ENCODE data around the gene TMEM178A. TPM values are rescaled to one million over a fixed set of nuclear protein-coding genes. Genes with fewer than 3 reads are reported as not detected.

Gene TMEM178A
- total and polyA plus RNA-seq, 2 of the 4 experiments (the other 2 are of a cell fraction) = 0.18 to 1.8 TPM

DNA sequence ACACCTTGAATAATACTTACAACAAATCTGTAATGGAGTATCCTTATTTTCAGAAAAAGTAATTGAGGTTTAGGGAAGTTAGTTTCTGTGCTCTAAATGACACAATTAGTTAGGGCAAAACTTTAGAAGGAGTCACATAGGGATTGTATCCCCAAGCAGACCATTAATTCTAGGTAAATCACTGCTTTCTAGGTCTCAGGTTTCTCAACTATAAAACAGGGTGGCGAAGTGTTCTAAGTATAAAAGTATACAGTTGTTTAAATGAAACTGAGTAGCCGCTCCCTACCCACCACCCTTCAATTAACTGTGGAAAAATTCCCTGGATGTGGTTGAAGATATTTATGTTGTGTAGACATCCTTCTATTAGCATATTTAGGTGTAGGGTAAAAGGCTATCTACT, 19.9 kb upstream of the TMEM178A start:
- H3K14ac ChIP-seq (replicated peaks; ENCODE audit: low read depth, low read length) = no peak overlapping the region
- no peak overlapping the region for H3K4ac ChIP-seq (ENCODE audit: low read depth, low read length)
- ATAC-seq (ENCODE audit: low read depth) (no peak), DNase-seq (no peak)
- H3K9me1 ChIP-seq (ENCODE audit: insufficient read depth, low read length) = no peaks in the 10 kb centered on the region
- H2AK5ac ChIP-seq (ENCODE audit: low read depth, low read length) = no peak overlapping the region; the same call in 1 of the 2 replicates
- no peak overlapping the region for H2BK120ac ChIP-seq (ENCODE audit: low read depth, low read length)
- dilution Hi-C loops (cut with HindIII; ENCODE audit: low sequenced_read_pairs, unreplicated experiment) (no loop called here), in situ Hi-C loops (cut with MboI; ENCODE audit: low sequenced_read_pairs) (no loop called here), intact Hi-C loops (cut with micrococcal nuclease) (no loop called here)
- no peak overlapping the region for H2AK9ac ChIP-seq (replicated peaks; ENCODE audit: low read depth, low read length, poor library complexity)
- CTCF ChIA-PET = interaction anchor here (0.7 kb wide), 1 partner anchor 135 kb away, joined by 13 read pairs; no protein-coding TSS in a partner anchor
- no CpG with 5 or more reads among the region's 2 CpGs for WGBS, 2 experiments (ENCODE audit: extremely low coverage in 2 of 2, insufficient read length in 1 of 2)
- H4K8ac ChIP-seq (ENCODE audit: low read depth in 2 of 2, low read length in 2 of 2) = no peak overlapping the region
- H3K4me1 ChIP-seq (ENCODE audit: control insufficient read depth, insufficient read depth, low read length) = peaks cover 2% of the 10 kb centered on the region
- H3K4me2 ChIP-seq (ENCODE audit: low read depth, low read length) = no peak overlapping the region
- no peak overlapping the region for H3K9ac ChIP-seq (ENCODE audit: low read depth, low read length)
- H4K91ac ChIP-seq (ENCODE audit: insufficient read depth, low read depth, low read length) = no peak overlapping the region
- H4K20me1 ChIP-seq (ENCODE audit: insufficient read depth, low read length) = no peaks in the 10 kb centered on the region
- H3K27me3 ChIP-seq (ENCODE audit: control insufficient read depth, insufficient read depth, low read length) = no peaks in the 10 kb centered on the region
- H2BK5ac ChIP-seq (ENCODE audit: low read depth, low read length, poor library complexity, severe bottlenecking) = no peak overlapping the region
- H2BK15ac ChIP-seq (ENCODE audit: low read depth, low read length) = no peak overlapping the region
- H4K5ac ChIP-seq (ENCODE audit: low read depth, low read length) = no peak overlapping the region
- no peak overlapping the region for H3K18ac ChIP-seq (ENCODE audit: low read depth, low read length)
- H3K27ac ChIP-seq (ENCODE audit: insufficient read depth, low read length) = no peak overlapping the region
- no peaks in the 10 kb centered on the region for H3K9me3 ChIP-seq (ENCODE audit: control insufficient read depth, insufficient read depth, low read length)
- POLR2A ChIA-PET (ENCODE audit: unreplicated experiment) = no interaction called here
- BruUV-seq (replicated peaks) = no TSS peak
- no peak overlapping the region for H2BK20ac ChIP-seq (ENCODE audit: low read depth, low read length)
- H2AFZ ChIP-seq (replicated peaks; ENCODE audit: low read length, poor library complexity) = no peak overlapping the region
- TF ChIP-seq CHD1 (IDR thresholded peaks at IDR 0.05; ENCODE audit: low read depth, low read length) = no peak
- TF ChIP-seq MAFK (IDR thresholded peaks at IDR 0.05; ENCODE audit: low read depth, low read length) = no peak
- TF ChIP-seq CTCF (conservative IDR thresholded peaks at IDR 0.05; ENCODE audit: low read depth, low read length) = no peak
- TF ChIP-seq CEBPB (IDR thresholded peaks at IDR 0.05; ENCODE audit: low read depth, low read length) = no peak
- TF ChIP-seq ELK1 (IDR thresholded peaks at IDR 0.05; ENCODE audit: borderline replicate concordance, low read depth, low read length) = no peak
- TF ChIP-seq POLR2A (IDR thresholded peaks at IDR 0.05; ENCODE audit: low read depth, low read length) = no peak
- TF ChIP-seq RAD21 (IDR thresholded peaks at IDR 0.05; ENCODE audit: low read length) = no peak
- TF ChIP-seq FOS (IDR thresholded peaks at IDR 0.05; ENCODE audit: low read depth, low read length) = no peak
- no peak for TF ChIP-seq RCOR1 (IDR thresholded peaks at IDR 0.05; ENCODE audit: insufficient replicate concordance, low read length)
- no peak for TF ChIP-seq RFX5 (IDR thresholded peaks at IDR 0.05; ENCODE audit: low read depth, low read length)
- no peak for TF ChIP-seq SMC3 (IDR thresholded peaks at IDR 0.05; ENCODE audit: low read depth, low read length)
- no peak for TF ChIP-seq NFE2L2 (IDR thresholded peaks at IDR 0.05; ENCODE audit: low read depth, low read length)
- TF ChIP-seq MXI1 (IDR thresholded peaks at IDR 0.05; ENCODE audit: borderline replicate concordance, low read depth, low read length) = no peak
- TF ChIP-seq, protein P1, sequence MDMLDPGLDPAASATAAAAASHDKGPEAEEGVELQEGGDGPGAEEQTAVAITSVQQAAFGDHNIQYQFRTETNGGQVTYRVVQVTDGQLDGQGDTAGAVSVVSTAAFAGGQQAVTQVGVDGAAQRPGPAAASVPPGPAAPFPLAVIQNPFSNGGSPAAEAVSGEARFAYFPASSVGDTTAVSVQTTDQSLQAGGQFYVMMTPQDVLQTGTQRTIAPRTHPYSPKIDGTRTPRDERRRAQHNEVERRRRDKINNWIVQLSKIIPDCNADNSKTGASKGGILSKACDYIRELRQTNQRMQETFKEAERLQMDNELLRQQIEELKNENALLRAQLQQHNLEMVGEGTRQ (IDR thresholded peaks at IDR 0.05; ENCODE audit: low read depth, low read length) = no peak
- no peak for TF ChIP-seq MAZ (IDR thresholded peaks at IDR 0.05; ENCODE audit: borderline replicate concordance, low read depth, low read length)
- no peaks in the 10 kb centered on the region for H3K36me3 ChIP-seq (ENCODE audit: control insufficient read depth, insufficient read depth, low read length)
- no peak overlapping the region for H3K23ac ChIP-seq (ENCODE audit: low read depth, low read length)
- H3K4me3 ChIP-seq (ENCODE audit: insufficient read depth, low read depth, low read length) = no peak overlapping the region
- H3K79me1 ChIP-seq (ENCODE audit: low read depth in 1 of 2, low read length in 2 of 2) = no peaks in the 10 kb centered on the region
- H3K56ac ChIP-seq (ENCODE audit: extremely low read depth, insufficient read depth, low read length) = no peak overlapping the region

Data from IMR-90 (cell line).